WTC11 (cell line): Measurements from ENCODE around the gene TCN1. TPM values are rescaled to one million over a fixed set of nuclear protein-coding genes. Genes with fewer than 3 reads are reported as not detected.

Experiments used
- ATAC-seq: fragments of 200-7000 bp; cut with Tn5 transposase; 2 replicates; pipeline ENCODE4 v1.10.0; 2021; ENCODE audit warnings: mild to moderate bottlenecking, moderate library complexity
- CTCF ChIA-PET: fragments of 300-600 bp; sonication (Branson Sonifier 250); formaldehyde crosslinking; loops from one replicate; lab custom pipeline; 2021; ENCODE audit warnings: antibody characterized with exemption; lab: Charles Lee
- POLR2A ChIA-PET: fragments of 350-600 bp; sonication (Branson Sonifier 250); formaldehyde crosslinking; loops from one replicate; lab custom pipeline; 2021; ENCODE audit warnings: antibody characterized with exemption; lab: Charles Lee
- DNase-seq: peaks from one replicate; pipeline ENCODE4 v3.0.0; 2021; ENCODE audit warnings: low spot score
- H3K27ac Mint-ChIP-seq: 2 replicates; pipeline ENCODE4 v1.8.0; 2021; ENCODE audit warnings: mixed read lengths
- H3K27me3 Mint-ChIP-seq: 2 replicates; pipeline ENCODE4 v1.8.0; 2021; ENCODE audit warnings: low read depth, mild to moderate bottlenecking, moderate library complexity, mixed read lengths
- H3K36me3 Mint-ChIP-seq: 2 replicates; pipeline ENCODE4 v1.8.0; 2021; ENCODE audit warnings: mixed read lengths
- H3K4me1 Mint-ChIP-seq: 2 replicates; pipeline ENCODE4 v1.8.0; 2022; ENCODE audit warnings: mixed read lengths
- H3K4me3 Mint-ChIP-seq: 2 replicates; pipeline ENCODE4 v1.8.0; 2021; ENCODE audit warnings: mild to moderate bottlenecking, moderate library complexity, mixed read lengths
- H3K9me3 Mint-ChIP-seq: 2 replicates; pipeline ENCODE4 v1.8.0; 2021; ENCODE audit warnings: mixed read lengths
- GABPB1 ChIP-seq: sonication (generic); formaldehyde crosslinking; IDR thresholded peaks from 2 replicates; pipeline ENCODE4 v1.8.1; 2023; ENCODE audit warnings: mild to moderate bottlenecking, missing genetic modification reagents
- HMGA2 ChIP-seq: fragments of 250-450 bp; sonication (Bioruptor Pico); IDR thresholded peaks from 2 replicates; pipeline ENCODE4 v1.4.0; 2021; ENCODE audit warnings: mild to moderate bottlenecking, moderate library complexity
- JAZF1 ChIP-seq: fragments of 250-450 bp; sonication (Bioruptor Pico); IDR thresholded peaks from 2 replicates; pipeline ENCODE4 v1.9.0; 2021; ENCODE audit warnings: moderate library complexity, mild to moderate bottlenecking, inconsistent platforms
- KAT7 ChIP-seq: sonication (generic); formaldehyde crosslinking; IDR thresholded peaks from 2 replicates; pipeline ENCODE4 v1.8.1; 2023; ENCODE audit warnings: missing genetic modification reagents, mild to moderate bottlenecking, borderline replicate concordance
- MXD4 ChIP-seq: fragments of 250-450 bp; sonication (Bioruptor Pico); IDR thresholded peaks from 2 replicates; pipeline ENCODE4 v1.8.0; 2021; ENCODE audit warnings: mild to moderate bottlenecking, moderate library complexity, borderline replicate concordance
- SMAD3 ChIP-seq: sonication (generic); formaldehyde crosslinking; IDR thresholded peaks from 2 replicates; pipeline ENCODE4 v1.8.0; 2022; ENCODE audit warnings: missing genetic modification reagents, mild to moderate bottlenecking, borderline replicate concordance
- TCF7 ChIP-seq: sonication (generic); formaldehyde crosslinking; IDR thresholded peaks from 2 replicates; pipeline ENCODE4 v1.8.0; 2022; ENCODE audit warnings: mild to moderate bottlenecking, low read depth, missing genetic modification reagents, moderate library complexity
- TP53 ChIP-seq: sonication (generic); formaldehyde crosslinking; IDR thresholded peaks from 2 replicates; pipeline ENCODE4 v1.8.1; 2023; ENCODE audit warnings: mild to moderate bottlenecking, missing genetic modification reagents
- ZBTB21 ChIP-seq: sonication (generic); formaldehyde crosslinking; IDR thresholded peaks from 2 replicates; pipeline ENCODE4 v1.8.1; 2023; ENCODE audit warnings: mild to moderate bottlenecking, missing genetic modification reagents, borderline replicate concordance
- ZNF138 ChIP-seq: sonication (generic); formaldehyde crosslinking; conservative IDR thresholded peaks from 2 replicates; pipeline ENCODE4 v1.8.1; 2022; ENCODE audit warnings: mild to moderate bottlenecking, moderate library complexity, missing genetic modification reagents
- ZNF396 ChIP-seq: fragments of 250-450 bp; sonication (Bioruptor Pico); IDR thresholded peaks from 2 replicates; pipeline ENCODE4 v1.8.0; 2021; ENCODE audit warnings: mild to moderate bottlenecking, moderate library complexity, borderline replicate concordance
- ZNF416 ChIP-seq: fragments of 250-450 bp; sonication (Bioruptor Pico); IDR thresholded peaks from 2 replicates; pipeline ENCODE4 v1.9.0; 2021; ENCODE audit warnings: mild to moderate bottlenecking, inconsistent platforms
- total RNA-seq: library from RNA; stranded (reverse); gene quantifications from 3 replicates; pipeline ENCODE4 v1.2.3, GENCODE V29; 2021
- TF ChIP-seq, protein P1 (sequence below): sonication (generic); formaldehyde crosslinking; IDR thresholded peaks from 2 replicates; pipeline ENCODE4 v1.8.0; 2022; ENCODE audit warnings: mild to moderate bottlenecking, missing genetic modification reagents
- TF ChIP-seq, protein P2 (sequence below): fragments of 250-450 bp; sonication (Bioruptor Pico); IDR thresholded peaks from 2 replicates; pipeline ENCODE4 v1.9.0; 2021; ENCODE audit warnings: mild to moderate bottlenecking
- TF ChIP-seq, protein P3 (sequence below): sonication (generic); formaldehyde crosslinking; IDR thresholded peaks from 2 replicates; pipeline ENCODE4 v1.8.1; 2022; ENCODE audit warnings: mild to moderate bottlenecking, missing genetic modification reagents, moderate library complexity, borderline replicate concordance
- TF ChIP-seq, protein P4 (sequence below): fragments of 250-450 bp; sonication (Bioruptor Pico); IDR thresholded peaks from 2 replicates; pipeline ENCODE4 v1.9.0; 2021; ENCODE audit warnings: moderate library complexity, mild to moderate bottlenecking, inconsistent platforms, borderline replicate concordance
- TF ChIP-seq, protein P5 (sequence below): sonication (generic); formaldehyde crosslinking; IDR thresholded peaks from 2 replicates; pipeline ENCODE4 v1.8.1; 2023; ENCODE audit warnings: mild to moderate bottlenecking, missing genetic modification reagents, moderate library complexity
- TF ChIP-seq, protein P6 (sequence below): sonication (generic); formaldehyde crosslinking; IDR thresholded peaks from 2 replicates; pipeline ENCODE4 v1.8.0; 2022; ENCODE audit warnings: mild to moderate bottlenecking, missing genetic modification reagents

The TCN1 gene
- total RNA-seq, 1 experiment from 2014 or later = not detected

DNA sequence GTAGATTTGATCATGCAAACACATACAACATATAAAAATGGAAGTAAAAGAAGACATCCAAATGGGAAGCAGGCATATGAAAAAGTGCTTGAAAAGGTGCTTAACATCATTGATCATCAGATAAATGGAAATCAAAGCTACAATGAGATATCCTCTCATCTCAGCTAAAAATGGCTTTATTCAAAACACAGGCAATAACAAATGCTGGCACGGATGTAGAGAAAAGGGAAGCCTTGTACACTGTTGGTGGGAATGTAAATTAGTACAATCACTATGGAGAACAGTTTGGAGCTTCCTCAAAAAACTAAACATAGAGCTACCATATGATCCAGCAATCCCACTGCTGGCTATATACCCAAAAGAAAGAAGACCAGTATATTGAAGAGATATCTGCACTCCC is 549 bp upstream of the TCN1 start:
- H3K9me3 Mint-ChIP-seq = peaks cover 30% of the 10 kb centered on the region
- DNase-seq (no peak), ATAC-seq (no peak)
- H3K4me1 Mint-ChIP-seq = no peaks in the 10 kb centered on the region
- ChIA-PET CTCF (no interaction called here), POLR2A (no interaction called here)
- no peak overlapping the region for H3K27ac Mint-ChIP-seq
- TF ChIP-seq, protein P1, sequence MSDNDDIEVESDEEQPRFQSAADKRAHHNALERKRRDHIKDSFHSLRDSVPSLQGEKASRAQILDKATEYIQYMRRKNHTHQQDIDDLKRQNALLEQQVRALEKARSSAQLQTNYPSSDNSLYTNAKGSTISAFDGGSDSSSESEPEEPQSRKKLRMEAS = no peak
- no peak for TF ChIP-seq KAT7 (CRISPR knock-in tag)
- peaks cover 11% of the 10 kb centered on the region; the same call in 1 of the 2 replicates for H3K36me3 Mint-ChIP-seq
- no peak overlapping the region for H3K4me3 Mint-ChIP-seq
- no peaks in the 10 kb centered on the region for H3K27me3 Mint-ChIP-seq

DNA sequence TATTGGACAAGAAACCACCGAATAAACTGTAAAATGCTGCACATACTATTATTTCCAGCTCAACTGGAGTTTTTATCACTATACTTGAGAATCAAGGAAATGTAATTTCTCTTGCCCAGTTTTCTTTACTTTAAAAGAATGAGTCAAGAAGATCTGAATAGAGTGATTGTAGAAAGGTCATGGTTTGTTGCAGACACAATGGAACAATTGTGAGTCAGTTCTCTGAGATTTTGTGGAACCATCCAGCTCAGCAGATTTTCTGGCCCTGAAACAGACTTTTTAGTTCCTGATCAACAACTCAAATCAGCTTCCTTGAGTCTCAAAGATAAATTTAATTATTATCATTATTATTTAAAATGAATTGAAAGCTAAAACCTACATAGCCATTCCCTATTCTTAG is 1.3 kb downstream of the TCN1 start:
- Mint-ChIP-seq H3K27me3 (no peaks in the 10 kb centered on the region), H3K4me1 (no peaks in the 10 kb centered on the region), H3K36me3 (peaks cover 2% of the 10 kb centered on the region; the same call in 1 of the 2 replicates), H3K4me3 (no peak overlapping the region), H3K27ac (no peak overlapping the region), H3K9me3 (peaks cover 12% of the 10 kb centered on the region)
- no peak for ATAC-seq
- ChIA-PET POLR2A (no interaction called here), CTCF (interaction anchor here (0.5 kb wide), 1 partner anchor 305 kb away, joined by 3 read pairs; no protein-coding TSS in a partner anchor)
- TF ChIP-seq, protein P2, sequence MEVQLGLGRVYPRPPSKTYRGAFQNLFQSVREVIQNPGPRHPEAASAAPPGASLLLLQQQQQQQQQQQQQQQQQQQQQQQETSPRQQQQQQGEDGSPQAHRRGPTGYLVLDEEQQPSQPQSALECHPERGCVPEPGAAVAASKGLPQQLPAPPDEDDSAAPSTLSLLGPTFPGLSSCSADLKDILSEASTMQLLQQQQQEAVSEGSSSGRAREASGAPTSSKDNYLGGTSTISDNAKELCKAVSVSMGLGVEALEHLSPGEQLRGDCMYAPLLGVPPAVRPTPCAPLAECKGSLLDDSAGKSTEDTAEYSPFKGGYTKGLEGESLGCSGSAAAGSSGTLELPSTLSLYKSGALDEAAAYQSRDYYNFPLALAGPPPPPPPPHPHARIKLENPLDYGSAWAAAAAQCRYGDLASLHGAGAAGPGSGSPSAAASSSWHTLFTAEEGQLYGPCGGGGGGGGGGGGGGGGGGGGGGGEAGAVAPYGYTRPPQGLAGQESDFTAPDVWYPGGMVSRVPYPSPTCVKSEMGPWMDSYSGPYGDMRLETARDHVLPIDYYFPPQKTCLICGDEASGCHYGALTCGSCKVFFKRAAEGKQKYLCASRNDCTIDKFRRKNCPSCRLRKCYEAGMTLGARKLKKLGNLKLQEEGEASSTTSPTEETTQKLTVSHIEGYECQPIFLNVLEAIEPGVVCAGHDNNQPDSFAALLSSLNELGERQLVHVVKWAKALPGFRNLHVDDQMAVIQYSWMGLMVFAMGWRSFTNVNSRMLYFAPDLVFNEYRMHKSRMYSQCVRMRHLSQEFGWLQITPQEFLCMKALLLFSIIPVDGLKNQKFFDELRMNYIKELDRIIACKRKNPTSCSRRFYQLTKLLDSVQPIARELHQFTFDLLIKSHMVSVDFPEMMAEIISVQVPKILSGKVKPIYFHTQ (CRISPR knock-in tag) = no peak
- TF ChIP-seq TP53 (CRISPR knock-in tag) (no peak), SMAD3 (CRISPR knock-in tag) (no peak)
- DNase-seq = no peak

DNA sequence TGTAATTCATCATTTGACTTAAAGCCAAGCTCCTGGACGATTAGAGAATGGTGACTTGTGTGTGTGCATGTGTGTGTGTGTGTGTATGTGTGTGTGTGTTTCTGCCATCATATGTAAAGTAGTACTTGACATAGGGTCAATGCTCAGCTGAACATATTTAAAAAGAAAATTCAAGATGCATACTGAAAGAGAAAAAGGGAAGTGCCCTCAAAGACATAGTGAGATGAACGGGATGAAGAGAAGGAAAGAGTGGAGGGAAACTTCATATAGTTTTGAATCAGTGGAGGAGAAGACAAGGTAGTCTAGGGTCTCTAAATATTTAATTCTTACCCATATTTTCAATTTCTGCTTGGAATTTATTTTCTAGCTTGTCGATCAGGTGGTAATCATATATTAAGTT is 4.0 kb downstream of the TCN1 start:
- Mint-ChIP-seq H3K4me3 (no peak overlapping the region), H3K36me3 (no peaks in the 10 kb centered on the region), H3K9me3 (peaks cover 4% of the 10 kb centered on the region), H3K27ac (no peak overlapping the region), H3K27me3 (no peaks in the 10 kb centered on the region), H3K4me1 (peaks cover 9% of the 10 kb centered on the region)
- no peak for ATAC-seq
- POLR2A ChIA-PET = no interaction called here
- CTCF ChIA-PET = no interaction called here
- DNase-seq = no peak
- TF ChIP-seq GABPB1 (no peak), HMGA2 (CRISPR knock-in tag) (no peak), MXD4 (CRISPR knock-in tag) (no peak)
- TF ChIP-seq, protein P2 (CRISPR knock-in tag) = no peak
- TF ChIP-seq, protein P3, sequence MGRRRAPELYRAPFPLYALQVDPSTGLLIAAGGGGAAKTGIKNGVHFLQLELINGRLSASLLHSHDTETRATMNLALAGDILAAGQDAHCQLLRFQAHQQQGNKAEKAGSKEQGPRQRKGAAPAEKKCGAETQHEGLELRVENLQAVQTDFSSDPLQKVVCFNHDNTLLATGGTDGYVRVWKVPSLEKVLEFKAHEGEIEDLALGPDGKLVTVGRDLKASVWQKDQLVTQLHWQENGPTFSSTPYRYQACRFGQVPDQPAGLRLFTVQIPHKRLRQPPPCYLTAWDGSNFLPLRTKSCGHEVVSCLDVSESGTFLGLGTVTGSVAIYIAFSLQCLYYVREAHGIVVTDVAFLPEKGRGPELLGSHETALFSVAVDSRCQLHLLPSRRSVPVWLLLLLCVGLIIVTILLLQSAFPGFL (CRISPR knock-in tag) = no peak

DNA sequence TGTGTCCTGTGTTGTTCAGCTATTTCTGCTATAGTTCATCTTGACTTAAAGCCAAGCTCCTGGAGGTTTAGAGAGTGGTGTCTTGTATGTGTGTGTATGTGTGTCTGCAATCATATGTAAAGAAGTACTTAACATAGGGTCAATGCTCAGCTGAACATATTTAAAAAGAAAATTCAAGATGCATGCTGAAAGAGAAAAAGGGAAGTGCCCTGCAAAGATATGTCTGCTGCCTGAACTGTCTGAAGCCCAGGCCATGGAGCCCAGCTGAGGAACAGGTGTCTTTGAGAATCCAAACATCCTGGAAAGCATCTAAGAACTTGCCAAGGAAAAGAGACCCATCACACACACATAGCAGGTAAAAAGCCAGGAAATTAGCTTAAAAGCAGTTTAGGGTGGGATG is 6.6 kb downstream of the TCN1 start:
- CTCF ChIA-PET = no interaction called here
- ATAC-seq (no peak), DNase-seq (no peak)
- POLR2A ChIA-PET = no interaction called here
- Mint-ChIP-seq H3K27ac (no peak overlapping the region), H3K36me3 (no peaks in the 10 kb centered on the region), H3K4me1 (peaks cover 16% of the 10 kb centered on the region), H3K4me3 (no peak overlapping the region), H3K9me3 (no peaks in the 10 kb centered on the region), H3K27me3 (no peaks in the 10 kb centered on the region)
- TF ChIP-seq, protein P4, sequence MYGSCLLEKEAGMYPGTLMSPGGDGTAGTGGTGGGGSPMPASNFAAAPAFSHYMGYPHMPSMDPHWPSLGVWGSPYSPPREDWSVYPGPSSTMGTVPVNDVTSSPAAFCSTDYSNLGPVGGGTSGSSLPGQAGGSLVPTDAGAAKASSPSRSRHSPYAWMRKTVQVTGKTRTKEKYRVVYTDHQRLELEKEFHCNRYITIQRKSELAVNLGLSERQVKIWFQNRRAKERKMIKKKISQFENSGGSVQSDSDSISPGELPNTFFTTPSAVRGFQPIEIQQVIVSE (CRISPR knock-in tag) = no peak
- TF ChIP-seq, protein P5, sequence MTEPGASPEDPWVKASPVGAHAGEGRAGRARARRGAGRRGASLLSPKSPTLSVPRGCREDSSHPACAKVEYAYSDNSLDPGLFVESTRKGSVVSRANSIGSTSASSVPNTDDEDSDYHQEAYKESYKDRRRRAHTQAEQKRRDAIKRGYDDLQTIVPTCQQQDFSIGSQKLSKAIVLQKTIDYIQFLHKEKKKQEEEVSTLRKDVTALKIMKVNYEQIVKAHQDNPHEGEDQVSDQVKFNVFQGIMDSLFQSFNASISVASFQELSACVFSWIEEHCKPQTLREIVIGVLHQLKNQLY (CRISPR knock-in tag) = no peak
- TF ChIP-seq ZNF396 (CRISPR knock-in tag) (no peak), JAZF1 (CRISPR knock-in tag) (no peak), HMGA2 (CRISPR knock-in tag) (no peak), ZBTB21 (CRISPR knock-in tag) (no peak), ZNF416 (CRISPR knock-in tag) (no peak), TP53 (CRISPR knock-in tag) (no peak), ZNF138 (CRISPR knock-in tag) (no peak), TCF7 (CRISPR knock-in tag) (no peak)
- TF ChIP-seq, protein P6, sequence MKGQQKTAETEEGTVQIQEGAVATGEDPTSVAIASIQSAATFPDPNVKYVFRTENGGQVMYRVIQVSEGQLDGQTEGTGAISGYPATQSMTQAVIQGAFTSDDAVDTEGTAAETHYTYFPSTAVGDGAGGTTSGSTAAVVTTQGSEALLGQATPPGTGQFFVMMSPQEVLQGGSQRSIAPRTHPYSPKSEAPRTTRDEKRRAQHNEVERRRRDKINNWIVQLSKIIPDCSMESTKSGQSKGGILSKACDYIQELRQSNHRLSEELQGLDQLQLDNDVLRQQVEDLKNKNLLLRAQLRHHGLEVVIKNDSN (CRISPR knock-in tag) = no peak
